ENCODE data around the gene PPARA.

The PPARA gene

DNA sequence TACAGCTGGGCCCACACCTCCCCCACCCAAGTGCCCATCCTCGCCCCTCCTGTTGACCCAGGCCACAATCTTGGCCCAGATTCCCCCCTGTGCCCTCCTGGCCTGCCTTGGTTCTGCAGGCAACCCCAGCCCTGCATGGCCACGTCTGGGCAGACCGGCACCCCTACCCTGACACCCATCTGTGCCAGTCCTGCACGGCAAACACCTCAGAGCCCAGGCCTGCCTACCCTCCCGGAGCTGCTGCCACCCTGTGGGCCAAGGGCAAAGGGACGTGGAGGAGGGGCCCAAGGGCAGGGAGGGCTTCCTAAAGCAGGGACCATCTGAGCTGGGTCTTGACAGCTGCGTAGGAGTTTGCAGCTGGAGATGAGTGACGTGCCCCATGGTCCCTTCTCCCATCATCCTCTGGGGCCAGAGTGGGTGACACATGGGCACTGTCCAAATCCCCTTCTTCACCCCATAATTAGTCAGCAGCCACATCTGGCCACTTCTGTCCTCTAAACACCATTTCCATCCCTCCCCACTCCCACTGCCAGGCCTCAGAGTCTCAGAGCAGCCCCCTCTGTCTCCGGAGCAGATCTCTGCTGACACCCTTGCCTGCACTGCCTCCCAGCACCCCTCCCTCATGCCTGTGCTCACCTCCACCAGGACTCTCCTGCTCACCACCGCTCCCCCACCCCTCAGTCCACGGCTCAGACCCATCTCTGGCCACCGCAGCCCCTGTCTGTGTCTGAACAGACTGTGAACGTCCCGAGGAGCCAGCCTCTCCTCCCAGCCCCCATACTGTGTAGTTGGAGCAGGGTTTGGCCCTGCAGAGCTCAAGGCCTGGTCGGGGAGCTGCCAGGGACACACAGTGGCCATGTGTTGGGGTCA is 35.6 kb upstream of the PPARA start:
- no peak for DNase-seq (ENCODE audit: low read depth)

DNA sequence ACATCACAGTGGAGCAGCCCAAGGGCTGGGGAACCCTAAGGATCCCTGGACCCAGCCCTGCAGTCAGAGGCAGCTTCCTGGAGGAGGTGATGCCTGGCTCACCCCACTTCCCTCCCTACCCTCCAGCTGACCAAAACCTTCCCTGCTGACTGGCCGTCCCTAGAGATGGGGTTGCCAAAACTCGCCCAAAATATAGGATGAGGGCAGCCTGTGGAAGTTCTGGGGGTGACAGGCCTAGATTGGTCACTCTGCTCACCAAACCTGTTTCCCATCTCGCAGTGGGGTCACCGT is 35.0 kb upstream of the PPARA start:
- no peak for DNase-seq (ENCODE audit: low read depth)

DNA sequence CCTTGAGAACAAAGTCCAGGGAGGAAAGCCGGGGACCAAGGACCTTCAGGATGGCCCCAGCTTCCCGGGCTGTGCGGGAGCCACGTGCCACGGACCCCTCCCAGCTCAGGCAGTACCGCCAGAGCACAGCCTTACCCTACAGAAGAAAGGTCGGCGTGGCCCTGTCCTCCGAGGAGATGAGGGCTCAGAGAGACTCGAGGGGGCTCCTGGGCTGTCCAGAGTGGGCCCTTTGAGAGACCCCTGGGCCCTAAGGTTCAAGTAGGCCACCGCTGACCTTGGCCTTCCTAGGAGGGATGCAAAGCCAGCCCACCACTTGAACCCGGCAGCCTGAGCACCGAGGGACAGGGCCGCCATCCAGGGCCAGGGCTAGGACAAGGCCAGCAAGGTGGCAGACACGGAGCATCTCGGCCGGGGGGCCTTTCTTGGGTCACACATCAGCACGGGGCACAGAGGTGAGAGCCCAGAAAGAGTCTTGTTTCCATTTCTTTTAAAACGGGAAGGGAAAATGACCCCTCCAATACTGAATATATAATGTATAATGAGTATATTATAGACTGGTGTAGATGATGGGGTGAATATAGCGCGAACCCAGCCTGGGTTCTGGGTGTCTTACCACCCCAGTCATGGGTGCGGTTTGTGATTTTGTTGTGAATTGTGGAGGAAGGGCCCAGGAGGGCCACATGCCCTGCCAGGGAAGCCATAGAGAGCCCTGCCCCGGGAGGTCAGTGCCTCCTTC is 34.4 kb upstream of the PPARA start:
- DNase-seq (ENCODE audit: low read depth), result peak; percentile 20

DNA sequence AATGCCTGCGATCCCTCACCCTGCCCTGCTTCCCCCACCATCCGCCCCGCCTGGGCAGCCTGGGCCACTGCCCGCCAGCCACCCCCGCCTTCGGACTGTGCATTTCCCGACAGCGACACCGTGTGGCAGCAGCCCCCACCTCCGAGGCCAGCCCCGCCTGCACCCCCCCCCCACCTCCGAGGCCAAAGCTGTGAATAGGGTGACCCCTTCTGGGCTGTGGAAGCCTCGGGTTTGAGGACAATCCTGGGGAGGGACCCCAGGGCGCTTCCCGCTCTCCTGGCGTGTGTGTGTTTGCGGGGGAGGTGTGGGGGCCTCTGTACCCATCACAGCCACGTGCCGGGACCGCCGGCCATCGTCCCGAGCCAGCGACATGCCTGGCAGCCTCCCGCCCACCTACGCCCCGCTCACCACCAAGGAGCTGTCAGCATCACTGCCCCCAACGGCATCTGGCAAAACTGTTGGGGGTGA is 33.8 kb upstream of the PPARA start:
- DNase-seq (ENCODE audit: low read depth), result no peak

DNA sequence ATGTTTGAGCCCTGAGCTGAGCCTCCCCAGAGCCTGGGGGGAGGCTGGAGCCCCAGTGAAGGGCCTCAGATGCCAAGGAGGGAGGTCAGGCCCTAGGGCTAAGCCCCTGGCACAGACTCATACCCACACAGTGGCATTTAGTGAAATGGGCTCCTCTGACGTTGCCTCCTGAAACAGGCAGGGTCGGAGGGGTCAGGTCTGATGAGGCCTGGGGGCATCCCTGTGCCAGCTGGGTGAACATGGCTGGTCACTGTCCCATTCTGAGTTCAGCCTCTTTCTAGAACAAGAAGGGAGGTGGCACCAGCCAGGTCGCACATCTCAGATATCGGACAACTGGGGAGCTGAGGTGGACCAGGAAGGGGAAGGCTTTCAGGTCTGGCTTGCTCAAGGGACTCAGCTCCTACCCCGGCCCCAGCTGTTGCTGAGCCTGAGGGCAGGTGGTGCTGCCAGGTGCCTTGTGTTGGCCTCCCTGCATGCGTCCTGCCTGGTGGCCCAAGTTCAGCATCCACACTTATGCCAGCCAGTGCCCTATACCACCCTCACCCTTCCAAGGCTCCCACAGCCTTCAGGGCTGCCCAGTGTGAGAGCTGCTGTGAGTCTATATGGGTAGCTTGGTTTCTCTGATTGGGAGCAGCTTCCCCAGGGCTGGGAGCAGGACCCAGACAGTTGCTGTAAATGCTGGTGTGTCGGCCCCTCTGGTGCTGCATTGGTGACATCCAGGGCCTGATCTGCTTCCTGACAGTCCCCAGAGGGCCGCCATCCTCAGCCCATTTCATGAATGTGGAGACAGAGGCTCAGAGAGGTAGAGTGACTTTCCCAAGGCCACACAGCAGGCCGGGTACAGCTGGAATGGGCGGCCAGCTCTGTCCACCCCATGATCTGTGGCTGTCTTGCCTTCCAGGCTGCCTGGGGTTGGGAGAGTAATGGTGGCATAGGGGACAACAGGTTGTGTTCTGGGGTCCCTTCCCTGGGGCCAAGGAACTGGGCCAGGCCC is 32.8 kb upstream of the PPARA start:
- DNase-seq (ENCODE audit: low read depth), result no peak

DNA sequence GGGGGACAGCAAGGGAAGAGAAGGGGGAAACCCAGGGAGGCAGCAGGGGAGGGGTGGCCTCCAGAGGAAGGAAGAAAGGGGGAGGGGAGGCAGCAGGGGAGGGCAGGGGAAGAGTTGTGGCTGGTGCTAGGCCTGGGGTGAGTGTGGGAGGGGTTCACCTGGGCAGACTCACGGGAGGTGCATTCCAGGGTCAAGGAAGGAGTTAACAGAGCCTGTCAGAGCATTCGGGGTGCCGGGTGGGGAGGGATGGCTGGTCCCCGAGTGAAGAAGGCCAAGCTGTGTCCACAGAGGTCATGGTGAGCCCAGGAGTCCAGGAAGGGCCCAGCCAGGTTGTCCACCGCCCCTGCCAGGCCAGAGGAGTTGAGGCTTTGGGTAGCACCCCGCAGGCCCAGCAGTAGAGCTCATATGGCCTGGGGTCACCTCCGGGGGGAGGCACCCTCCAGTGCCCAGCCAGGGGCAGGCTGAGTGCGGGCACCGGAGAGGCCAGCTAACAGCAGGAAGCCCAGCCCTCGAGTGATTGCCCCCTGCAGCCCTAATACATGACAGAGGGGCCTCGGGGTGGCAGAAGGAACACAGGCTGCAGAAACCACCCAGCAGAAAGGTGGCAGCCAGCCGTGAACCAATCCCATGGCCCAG is 31.1 kb upstream of the PPARA start:
- no peak for DNase-seq (ENCODE audit: low read depth)

DNA sequence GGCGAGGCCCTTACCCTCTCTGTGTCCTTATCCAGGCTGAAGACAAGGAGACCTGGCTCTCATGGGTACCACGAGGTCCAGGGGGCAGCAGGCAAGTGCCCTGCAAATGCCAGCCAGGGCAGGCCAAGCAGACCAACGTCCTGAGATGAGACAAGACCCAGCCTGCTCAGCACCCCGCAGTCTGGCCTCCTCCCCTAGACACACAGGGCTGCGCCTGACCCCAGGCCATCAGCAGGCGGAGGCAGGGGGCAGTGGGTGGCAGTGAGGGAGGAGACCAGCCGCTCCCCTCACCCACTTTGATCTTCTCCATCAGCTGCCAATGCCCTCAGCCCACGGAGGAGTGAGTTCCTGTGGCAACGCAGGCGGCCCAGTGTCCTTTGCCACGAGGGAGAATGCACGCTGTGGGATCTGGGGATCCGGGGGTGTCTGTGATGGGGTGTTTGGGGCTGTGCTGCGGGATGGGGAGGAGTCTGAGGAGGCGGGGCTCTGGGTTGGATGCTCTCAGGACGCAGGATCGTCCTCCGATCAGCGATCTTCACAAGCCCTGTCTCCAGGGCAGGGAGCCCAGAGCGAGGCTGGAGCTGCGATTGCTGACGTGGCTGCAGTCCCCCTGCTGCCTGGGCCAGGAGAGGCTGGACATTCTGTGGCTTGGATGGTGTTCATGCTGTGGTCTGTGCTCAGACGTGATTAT is 30.5 kb upstream of the PPARA start:
- DNase-seq (ENCODE audit: low read depth), result no peak

DNA sequence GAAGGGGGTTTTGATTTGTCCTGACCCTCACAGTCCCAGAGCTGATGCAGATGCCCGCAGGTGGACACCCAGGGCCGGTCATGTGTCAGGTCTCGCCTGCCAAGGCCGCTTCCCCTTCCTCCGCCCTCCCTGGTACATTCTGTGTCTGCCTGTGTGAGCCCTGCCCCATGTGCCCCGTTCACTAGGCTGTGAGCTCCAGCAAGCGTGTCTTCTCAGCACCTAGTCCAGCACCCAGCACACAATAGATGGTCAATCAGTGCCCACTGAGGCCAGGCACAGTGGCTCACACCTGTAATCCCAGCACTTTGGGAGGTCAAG is 29.9 kb upstream of the PPARA start:
- no peak for DNase-seq (ENCODE audit: low read depth)

DNA sequence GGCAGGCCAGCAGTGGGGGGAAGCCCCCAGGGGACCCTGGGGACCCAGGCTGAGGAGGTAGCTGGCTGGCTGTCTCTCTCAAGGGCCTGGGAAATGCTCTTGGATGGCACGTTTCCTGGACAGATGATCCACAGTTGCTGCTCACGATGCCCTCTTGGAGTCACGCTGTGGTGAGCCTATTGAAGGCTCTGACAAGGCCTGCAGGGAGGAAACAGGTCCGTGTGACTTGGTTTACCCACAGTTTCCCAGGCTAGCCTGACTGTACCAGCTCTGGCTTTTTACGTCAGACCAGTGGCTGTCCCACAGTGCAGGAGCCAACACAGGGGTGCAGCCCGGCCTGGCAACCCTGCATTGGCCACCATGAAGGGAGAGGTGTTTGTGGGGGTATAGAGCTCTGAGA is 29.2 kb upstream of the PPARA start:
- no peak for DNase-seq (ENCODE audit: low read depth)

DNA sequence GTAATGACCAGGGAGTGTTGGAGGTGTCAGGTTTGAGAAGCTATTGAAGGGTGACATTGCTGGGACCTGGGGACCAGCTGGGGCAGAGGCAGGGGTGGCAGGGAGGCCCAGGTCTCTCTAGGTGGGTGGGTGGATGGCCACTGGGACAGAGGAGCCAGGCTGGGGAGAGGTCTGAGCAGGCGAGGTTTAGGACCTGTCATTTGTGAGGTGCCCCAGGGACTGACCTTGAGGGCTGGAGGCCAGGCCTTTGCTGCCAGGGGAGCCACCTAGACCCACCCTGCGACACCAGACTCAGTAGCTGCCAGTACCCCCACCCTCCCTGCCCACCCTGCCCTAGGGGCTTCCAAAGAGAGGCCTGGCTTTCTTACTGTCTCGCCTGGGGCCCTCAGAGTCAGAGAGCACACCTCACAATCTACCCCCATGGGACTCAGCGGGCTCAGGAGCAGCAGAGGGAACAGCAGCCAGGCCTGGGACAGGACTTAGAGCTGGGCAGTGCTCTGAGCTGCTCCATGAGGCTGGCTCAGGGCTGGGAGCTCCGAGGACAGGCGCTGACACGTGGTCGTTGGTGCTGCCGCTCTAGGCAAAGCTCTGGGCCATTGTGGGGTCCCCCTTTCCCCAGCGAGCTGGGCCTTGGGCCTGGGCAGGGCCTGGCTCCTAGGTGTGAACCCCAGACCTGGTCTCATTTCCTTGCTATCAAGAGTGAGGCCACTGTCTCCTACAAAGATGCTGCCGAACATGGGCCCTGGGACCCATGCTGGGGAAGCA is 28.6 kb upstream of the PPARA start:
- no peak for DNase-seq (ENCODE audit: low read depth)

DNA sequence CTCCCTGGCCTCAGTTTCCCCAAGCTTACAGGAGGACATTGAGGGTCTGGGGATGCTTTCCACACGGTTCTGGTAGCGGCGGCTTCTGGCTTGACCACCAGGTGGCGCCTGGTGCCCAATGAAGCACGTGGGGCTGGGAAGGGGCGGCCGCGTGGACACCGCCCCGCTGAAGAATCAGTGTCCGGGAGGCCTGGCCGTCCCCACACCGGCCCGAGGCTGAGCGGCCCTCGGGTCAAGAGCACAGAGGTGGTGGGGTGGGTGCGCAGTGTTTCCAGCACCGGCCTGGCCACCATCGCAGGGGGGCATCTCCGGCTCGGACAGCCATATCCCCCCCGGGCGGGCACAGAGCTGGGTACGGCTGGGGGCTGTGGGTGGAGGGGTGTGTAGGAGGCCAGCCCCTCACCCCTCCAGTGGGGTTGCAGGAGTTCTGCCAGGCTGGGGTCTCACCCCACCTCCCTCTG is 27.8 kb upstream of the PPARA start:
- DNase-seq (ENCODE audit: low read depth), result no peak

DNA sequence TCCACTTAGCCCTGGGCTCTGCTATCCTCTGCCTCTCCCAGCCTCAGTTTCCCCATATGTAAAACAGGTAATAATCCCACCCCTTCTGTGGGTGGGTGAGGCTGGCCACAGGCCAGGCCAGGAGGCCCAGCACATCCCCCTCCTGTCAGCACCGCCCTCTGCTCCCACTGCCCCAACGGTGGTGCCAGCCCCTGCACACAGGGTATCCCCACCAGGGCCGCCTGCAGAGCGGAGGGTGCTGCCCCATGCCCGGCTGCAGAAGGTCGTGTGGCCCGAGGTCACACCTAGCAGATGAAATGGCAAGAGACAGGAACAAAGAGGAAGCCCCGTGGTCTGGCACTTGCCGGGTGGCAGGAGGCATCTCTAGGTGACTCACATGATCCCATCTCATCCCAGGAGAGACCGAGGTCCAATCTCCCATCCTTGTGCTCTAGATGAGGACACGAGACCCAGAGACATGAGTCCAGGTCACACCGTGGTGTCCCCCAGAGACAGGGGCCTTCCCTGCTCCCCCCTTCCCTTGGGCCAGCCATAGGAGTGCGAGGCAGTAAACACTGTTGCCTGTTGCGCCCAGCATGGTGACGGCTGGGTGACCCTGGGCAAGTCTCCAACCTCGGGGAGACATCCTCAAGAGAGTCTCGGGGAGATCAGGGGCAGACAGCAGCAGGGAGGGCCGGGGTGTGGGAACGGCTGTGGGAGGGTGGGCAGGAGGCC is 27.2 kb upstream of the PPARA start:
- DNase-seq (ENCODE audit: low read depth), result no peak

DNA sequence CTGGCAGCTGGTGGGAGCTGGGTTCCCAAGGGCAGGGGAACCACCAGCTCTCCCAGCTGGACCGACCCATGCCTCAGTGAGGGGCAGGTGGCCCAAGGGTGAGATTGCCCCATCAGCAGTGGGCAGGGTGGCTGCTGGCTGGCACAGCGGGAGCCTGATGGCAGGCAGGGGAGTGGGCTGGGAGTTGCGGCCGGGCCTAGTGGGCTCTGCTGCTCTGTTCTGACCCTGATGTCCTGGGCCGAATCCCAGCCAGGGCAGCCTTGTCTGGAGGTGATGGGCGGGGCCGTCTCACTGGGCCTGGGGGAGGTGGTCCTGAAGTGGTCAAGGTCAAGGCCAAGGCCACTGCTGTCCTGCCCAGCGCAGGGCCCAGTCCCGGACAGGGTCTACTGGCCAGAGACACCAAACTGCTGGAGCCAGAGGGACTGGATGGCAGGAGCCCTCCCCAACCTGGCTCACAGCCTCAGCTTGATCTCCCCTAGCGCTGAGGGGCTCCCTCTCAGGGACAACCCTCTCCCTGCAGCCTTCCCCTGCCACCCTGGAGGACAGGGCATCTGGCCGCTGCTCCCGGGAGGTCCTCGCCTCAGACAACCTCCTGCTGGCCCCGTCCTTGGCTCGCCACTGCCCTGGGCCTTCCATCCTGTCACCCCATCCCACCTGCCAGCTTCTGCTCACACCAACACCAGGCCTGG is 26.5 kb upstream of the PPARA start:
- no peak for DNase-seq (ENCODE audit: low read depth)

DNA sequence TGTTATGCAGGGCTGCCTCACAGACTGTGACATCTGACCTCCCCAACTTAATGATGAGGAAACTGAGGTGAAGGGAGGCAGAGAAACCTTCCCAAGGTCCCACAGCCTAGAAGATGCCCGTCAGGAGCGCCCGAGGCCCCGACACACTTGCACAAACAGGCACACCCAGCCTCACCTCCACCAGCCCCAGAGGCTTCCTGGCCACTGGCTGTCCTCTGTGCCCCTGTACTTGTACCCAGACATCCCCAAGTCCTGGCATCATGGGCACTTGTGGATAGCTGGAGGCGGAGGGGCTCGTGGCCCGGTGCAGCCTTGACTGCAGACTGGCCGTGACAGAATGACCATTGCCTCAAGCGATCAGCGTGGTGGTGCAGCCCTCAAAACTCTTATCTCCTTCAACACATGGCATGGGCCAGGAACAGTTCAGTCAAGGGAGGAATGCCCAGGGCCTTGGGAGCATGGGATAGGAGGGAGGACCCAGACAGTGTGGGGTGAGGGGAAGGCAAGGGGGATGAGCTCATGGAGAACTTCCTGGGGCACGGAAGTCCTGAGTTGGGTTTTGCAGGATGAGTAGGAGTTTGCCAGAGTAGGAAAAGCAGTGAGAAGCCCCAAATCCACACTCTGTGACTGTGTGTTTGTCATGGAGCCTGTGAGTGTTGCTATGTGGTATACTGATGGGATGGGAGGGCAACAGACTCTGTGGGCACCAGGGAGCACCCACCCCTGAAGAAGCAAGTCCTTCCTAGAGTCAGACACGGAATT is 25.8 kb upstream of the PPARA start:
- no peak for DNase-seq (ENCODE audit: low read depth)

DNA sequence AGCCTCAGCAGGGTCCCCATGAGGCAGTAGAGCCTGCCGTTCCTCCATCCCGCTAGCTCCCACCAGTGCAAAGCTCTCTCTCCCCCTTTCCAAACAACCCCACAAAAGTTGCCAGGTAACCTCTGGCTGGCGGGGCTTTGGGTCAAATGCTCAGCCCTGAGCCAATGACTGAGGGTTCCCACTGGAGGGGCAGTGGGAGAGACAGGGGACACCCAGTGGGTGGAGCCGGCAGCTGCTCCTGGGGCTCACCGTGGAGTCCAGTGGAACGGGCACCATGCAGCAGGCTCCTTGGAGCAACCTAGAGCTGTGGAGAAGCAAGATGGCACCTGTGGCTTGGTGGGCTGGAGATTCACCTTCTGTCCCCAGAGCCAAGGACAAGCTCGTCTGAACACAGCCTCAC is 25.0 kb upstream of the PPARA start:
- DNase-seq (ENCODE audit: low read depth), result no peak

DNA sequence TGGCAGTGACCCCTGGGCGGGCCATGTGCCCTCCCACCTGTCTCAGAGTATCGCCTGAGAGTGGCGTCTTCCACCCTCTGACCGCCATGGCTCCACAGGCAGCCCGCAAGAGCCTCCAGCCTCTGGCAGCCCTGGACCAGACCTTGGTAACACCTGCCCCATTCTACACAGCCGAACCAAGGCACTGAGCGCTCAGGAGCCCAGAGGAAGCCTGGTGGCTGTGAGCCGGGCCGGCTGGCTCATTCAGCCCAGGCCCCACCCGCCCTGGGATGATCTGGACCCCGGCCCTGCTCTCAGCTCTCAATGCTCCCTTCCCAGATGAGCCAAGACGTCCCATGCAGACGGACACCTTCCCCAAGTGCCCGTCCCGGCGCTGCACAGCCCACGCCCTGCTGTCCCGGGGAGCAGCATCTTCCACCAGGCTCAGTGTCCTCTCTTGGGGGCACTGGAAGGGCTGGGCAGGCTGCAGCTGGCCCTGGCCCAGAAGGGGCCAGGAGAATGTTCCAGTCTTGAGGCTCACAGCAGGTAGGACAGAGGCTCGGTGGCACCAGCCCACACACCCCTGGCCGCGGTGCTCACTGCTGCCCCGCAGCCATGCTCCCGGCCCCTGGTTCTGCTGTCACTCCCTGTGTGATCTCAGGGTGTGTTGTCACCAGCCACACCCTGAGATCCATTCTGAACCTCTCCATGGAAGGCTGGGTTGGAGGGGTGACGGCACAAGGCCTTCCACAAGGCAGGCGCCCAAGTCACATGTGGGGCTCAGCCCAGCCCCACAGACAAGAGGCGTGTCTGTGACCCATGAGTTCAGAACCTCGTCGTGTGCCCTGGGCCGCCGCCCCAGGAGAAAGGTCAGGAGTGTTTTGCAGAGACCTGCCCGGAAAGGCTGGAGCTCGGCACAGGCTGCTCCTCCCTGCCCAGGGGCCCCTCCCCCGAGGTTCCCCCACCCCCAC is 24.2 kb upstream of the PPARA start:
- DNase-seq (ENCODE audit: low read depth), result no peak

DNA sequence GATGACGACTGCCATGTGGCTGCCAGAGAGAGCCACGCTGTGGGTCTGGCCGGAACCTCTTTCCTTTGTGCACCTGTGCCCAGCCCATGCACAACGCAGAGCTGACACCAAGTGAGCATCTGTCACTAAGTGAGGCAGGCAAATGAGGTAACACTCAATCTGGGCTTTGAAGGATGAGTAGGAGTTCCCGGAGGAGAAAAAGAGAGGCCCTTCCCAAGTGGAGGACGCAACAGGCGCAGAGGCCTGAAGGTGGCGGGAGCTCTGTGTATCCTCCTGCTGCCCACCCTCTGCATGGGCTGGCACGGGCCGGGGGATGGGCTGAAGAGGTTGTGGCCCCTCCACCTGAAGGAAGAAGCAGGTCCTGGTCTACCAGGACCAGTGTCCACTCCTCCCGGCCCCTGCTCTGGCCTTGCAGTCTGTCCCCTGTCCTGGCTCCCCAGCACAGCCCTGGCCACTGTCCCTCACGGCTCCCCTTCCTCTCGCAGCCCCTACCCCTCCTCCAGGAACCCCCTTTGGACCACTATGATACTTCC is 23.4 kb upstream of the PPARA start:
- DNase-seq (ENCODE audit: low read depth), result no peak
